CD4-positive, alpha-beta memory T cell (primary cell): ENCODE measurements around the gene LZTS3. TPM values are rescaled to one million over a fixed set of nuclear protein-coding genes. Genes with fewer than 3 reads are reported as not detected.

ENCODE experiments used
- CTCF ChIA-PET: fragments of 350-600 bp; sonication (Branson Sonifier 250); formaldehyde crosslinking; loops from one replicate; lab custom pipeline; 2021; ENCODE audit warnings: inconsistent platforms; ENCODE audit not compliant: partially characterized antibody; lab: Charles Lee
- POLR2A ChIA-PET: fragments of 350-600 bp; sonication (Branson Sonifier 250); formaldehyde crosslinking; loops from one replicate; lab custom pipeline; 2021; ENCODE audit not compliant: partially characterized antibody; lab: Charles Lee
- DNase-seq, 5 donors: peaks; one replicate each; pipeline versions ENCODE4 v3.0.0 to v3.0.0-alpha.2; 2020 to 2022; ENCODE audit warnings: mixed read lengths in 1 of 5
- H3K27ac ChIP-seq: one replicate; pipeline ENCODE4 v1.7.0; 2013; ENCODE audit warnings: low read depth, low read length
- H3K27me3 ChIP-seq: 2 replicates; pipeline ENCODE4 v1.7.0; 2013; ENCODE audit warnings: mild to moderate bottlenecking, low read length, moderate library complexity; ENCODE audit not compliant: insufficient read depth
- H3K36me3 ChIP-seq: 2 replicates; pipeline ENCODE4 v1.7.0; 2013; ENCODE audit warnings: mild to moderate bottlenecking, low read length, moderate library complexity; ENCODE audit not compliant: insufficient read depth
- H3K4me1 ChIP-seq: 2 replicates; pipeline ENCODE4 v1.7.0; 2013; ENCODE audit warnings: mild to moderate bottlenecking, low read length, moderate library complexity; ENCODE audit not compliant: insufficient read depth
- H3K4me3 ChIP-seq, 2 donors: one replicate each; pipeline ENCODE4 v1.7.0; 2013; ENCODE audit warnings: low read length in 2 of 2, mild to moderate bottlenecking in 1 of 2
- H3K9me3 ChIP-seq, 2 donors: one replicate each; pipeline ENCODE4 v1.7.0; 2013; ENCODE audit warnings: low read length in 2 of 2, control low read depth in 1 of 2; ENCODE audit not compliant: control insufficient read depth in 1 of 2
- H3K27ac Mint-ChIP-seq, 7 donors: one replicate each; pipeline ENCODE4 v1.8.0; 2020 to 2021; ENCODE audit warnings: mixed read lengths in 7 of 7, mild to moderate bottlenecking in 6 of 7, inconsistent platforms in 3 of 7, moderate library complexity in 3 of 7
- H3K27me3 Mint-ChIP-seq, 2 donors: one replicate each; pipeline ENCODE4 v1.8.0; 2020 to 2021; ENCODE audit warnings: mixed read lengths in 2 of 2
- H3K36me3 Mint-ChIP-seq, 2 donors: one replicate each; pipeline ENCODE4 v1.8.0; 2020 to 2021; ENCODE audit warnings: mixed read lengths in 2 of 2, inconsistent platforms in 1 of 2, mild to moderate bottlenecking in 1 of 2
- H3K4me1 Mint-ChIP-seq, 4 donors: one replicate each; pipeline ENCODE4 v1.8.0; 2020 to 2021; ENCODE audit warnings: mixed read lengths in 4 of 4, mild to moderate bottlenecking in 1 of 4
- H3K4me3 Mint-ChIP-seq, 8 donors: one replicate each; pipeline ENCODE4 v1.8.0; 2020 to 2021; ENCODE audit warnings: mixed read lengths in 8 of 8, mild to moderate bottlenecking in 7 of 8, moderate library complexity in 6 of 8, inconsistent platforms in 3 of 8
- H3K9me3 Mint-ChIP-seq, 8 donors: one replicate each; pipeline ENCODE4 v1.8.0; 2020 to 2021; ENCODE audit warnings: mixed read lengths in 8 of 8, mild to moderate bottlenecking in 5 of 8, inconsistent platforms in 3 of 8, moderate library complexity in 1 of 8
- intact Hi-C: fragments of 100-400 bp; cut with micrococcal nuclease; formaldehyde crosslinking; loops from one replicate; pipeline ENCODE4 v1.15.1; 2023
- polyA plus RNA-seq, 2 donors: library from polyadenylated mRNA; unstranded; fragments of 300-500 nt; fragmentation: Illumina TruSeq; gene quantifications; one replicate each; pipeline ENCODE4 v1.2.3, GENCODE V29; 2021
- total RNA-seq, 2 experiments: library from RNA; stranded (reverse); gene quantifications; one replicate each; pipeline ENCODE4 v1.2.3, GENCODE V29; 2021

The LZTS3 gene
- total and polyA plus RNA-seq, 4 experiments from 2014 or later: 0.78 to 7.9 (median 3.9) TPM

GRCh38 chr20:3163099-3164042 is 10.0 kb downstream of the LZTS3 start:
- Histone ChIP-seq H3K36me3 (no peaks in the 10 kb centered on the region), H3K9me3 (no peaks in the 10 kb centered on the region), H3K27ac (no peak overlapping the region), H3K4me3 (no peak overlapping the region), H3K4me1 (peaks cover 15% of the 10 kb centered on the region), H3K27me3 (peaks cover 7% of the 10 kb centered on the region)
- peaks cover 0 to 3% (median 0%) of the 10 kb centered on the region in 8 donors for H3K9me3 Mint-ChIP-seq
- intact Hi-C loops: no loop called here
- peak overlapping the region in 2 of 8 donors; percentile 2 to 52 for H3K4me3 Mint-ChIP-seq
- CTCF ChIA-PET: interaction anchor here (1.3 kb wide), 1 partner anchor 55 kb away, joined by 3 read pairs; no protein-coding TSS in a partner anchor
- peaks cover under 1 to 6% of the 10 kb centered on the region in 2 donors for H3K27me3 Mint-ChIP-seq
- H3K27ac Mint-ChIP-seq: peak overlapping the region in 3 of 7 donors; percentile 7 to 44 (median 42)
- peaks cover 11 to 22% (median 13%) of the 10 kb centered on the region in 4 donors for H3K4me1 Mint-ChIP-seq
- H3K36me3 Mint-ChIP-seq: peaks cover 0 to 8% of the 10 kb centered on the region in 2 donors
- POLR2A ChIA-PET: interaction anchor here (1.1 kb wide), 1 partner anchor 9 kb away, joined by 3 read pairs; no protein-coding TSS in a partner anchor
- DNase-seq: no peak

GRCh38 chr20:3162080-3162611 is 11.2 kb downstream of the LZTS3 start:
- Histone ChIP-seq H3K9me3 (no peaks in the 10 kb centered on the region), H3K27me3 (peaks cover 2% of the 10 kb centered on the region), H3K4me1 (peaks cover 26% of the 10 kb centered on the region), H3K36me3 (no peaks in the 10 kb centered on the region), H3K4me3 (no peak overlapping the region), H3K27ac (no peak overlapping the region)
- H3K9me3 Mint-ChIP-seq: peaks cover 0 to 3% (median 0%) of the 10 kb centered on the region in 8 donors
- intact Hi-C loops: no loop called here
- ChIA-PET CTCF (interaction anchor here (1.3 kb wide), 1 partner anchor 57 kb away, joined by 3 read pairs; no protein-coding TSS in a partner anchor), POLR2A (interaction anchor here (1.3 kb wide), 1 partner anchor 41 kb away, joined by 3 read pairs; no protein-coding TSS in a partner anchor)
- H3K36me3 Mint-ChIP-seq: peaks cover 0 to 12% of the 10 kb centered on the region in 2 donors
- H3K4me1 Mint-ChIP-seq: peaks cover 21 to 34% (median 24%) of the 10 kb centered on the region in 4 donors
- H3K4me3 Mint-ChIP-seq: peak overlapping the region in 5 of 8 donors; percentile 4 to 71 (median 39)
- no peak for DNase-seq
- peaks cover 0 to 3% of the 10 kb centered on the region in 2 donors for H3K27me3 Mint-ChIP-seq
- peak overlapping the region in 2 of 7 donors; percentile 27 to 98 for H3K27ac Mint-ChIP-seq

- H3K4me3 ChIP-seq: no peak overlapping the region
- H3K36me3 ChIP-seq: no peaks in the 10 kb centered on the region
- H3K27me3 ChIP-seq: no peaks in the 10 kb centered on the region
- POLR2A ChIA-PET: interaction anchor here (1.1 to 1.5 kb wide), 4 partner anchors 11 to 108 kb away, joined by 3 to 8 read pairs (median 3); no protein-coding TSS in a partner anchor
- peaks cover 32% of the 10 kb centered on the region for H3K4me1 ChIP-seq
- CTCF ChIA-PET: interaction anchor here (1.2 to 1.6 kb wide), 2 partner anchors 10 to 58 kb away, joined by 3 to 9 read pairs; no protein-coding TSS in a partner anchor
- intact Hi-C loops: no loop called here
- Mint-ChIP-seq H3K4me1 (peaks cover 28 to 40% (median 30%) of the 10 kb centered on the region in 4 donors), H3K27ac (peak overlapping the region in 5 of 7 donors; percentile 8 to 98 (median 41)), H3K4me3 (peak overlapping the region in 7 of 8 donors; percentile 27 to 74 (median 57)), H3K27me3 (peaks cover 0 to 3% of the 10 kb centered on the region in 2 donors), H3K36me3 (peaks cover 0 to 16% of the 10 kb centered on the region in 2 donors), H3K9me3 (peaks cover 0 to 3% (median 0%) of the 10 kb centered on the region in 8 donors)
- DNase-seq: no peak
- no peaks in the 10 kb centered on the region for H3K9me3 ChIP-seq
- H3K27ac ChIP-seq: no peak overlapping the region
Measured at GRCh38 chr20:3161316-3162079, 11.9 kb downstream of the LZTS3 start.

- no peak for DNase-seq
- peaks cover 42% of the 10 kb centered on the region for H3K4me1 ChIP-seq
- peak overlapping the region; percentile 91 for H3K27ac ChIP-seq
- H3K4me3 Mint-ChIP-seq: peak overlapping the region; percentile 21 to 97 (median 46)
- H3K27ac Mint-ChIP-seq: peak overlapping the region in 2 of 7 donors; percentile 41 to 98
- peaks cover 34 to 50% (median 40%) of the 10 kb centered on the region in 4 donors for H3K4me1 Mint-ChIP-seq
- H3K27me3 ChIP-seq: no peaks in the 10 kb centered on the region
- POLR2A ChIA-PET: interaction anchor here (1.0 to 4.5 kb wide), 13 partner anchors 12 to 495 kb away, joined by 3 to 29 read pairs (median 4); partner anchors contain the start of genes ITPA and SLC4A11
- intact Hi-C loops: no loop called here
- H3K4me3 ChIP-seq: peak overlapping the region in 1 of 2 donors; percentile 72
- H3K9me3 ChIP-seq: no peaks in the 10 kb centered on the region
- H3K36me3 Mint-ChIP-seq: peaks cover 0 to 21% of the 10 kb centered on the region in 2 donors
- no peaks in the 10 kb centered on the region for H3K27me3 Mint-ChIP-seq
- CTCF ChIA-PET: interaction anchor here (1.2 to 1.6 kb wide), 4 partner anchors 11 to 59 kb away, joined by 3 to 9 read pairs (median 3); no protein-coding TSS in a partner anchor
- H3K36me3 ChIP-seq: no peaks in the 10 kb centered on the region
- peaks cover 0 to 3% (median 0%) of the 10 kb centered on the region in 8 donors for H3K9me3 Mint-ChIP-seq
Measured at GRCh38 chr20:3160418-3160817, 12.9 kb downstream of the LZTS3 start.

- no peaks in the 10 kb centered on the region for H3K27me3 ChIP-seq
- no peaks in the 10 kb centered on the region for H3K9me3 ChIP-seq
- Mint-ChIP-seq H3K27me3 (no peaks in the 10 kb centered on the region), H3K4me3 (peak overlapping the region; percentile 89 to 98 (median 96)), H3K27ac (peak overlapping the region; percentile 95 to 99 (median 98)), H3K9me3 (peaks cover 0 to 3% (median 0%) of the 10 kb centered on the region in 8 donors), H3K36me3 (peaks cover 2 to 24% of the 10 kb centered on the region in 2 donors), H3K4me1 (peaks cover 36 to 55% (median 47%) of the 10 kb centered on the region in 4 donors)
- peak overlapping the region; percentile 91 for H3K27ac ChIP-seq
- ChIA-PET POLR2A (interaction anchor here (1.0 to 4.5 kb wide), 10 partner anchors 9 to 66 kb away, joined by 3 to 29 read pairs (median 5); partner anchors contain the start of gene ITPA), CTCF (interaction anchor here (1.4 kb wide), 2 partner anchors 13 to 45 kb away, joined by 3 read pairs; no protein-coding TSS in a partner anchor)
- H3K4me3 ChIP-seq: peak overlapping the region; percentile 72 to 98
- no peaks in the 10 kb centered on the region for H3K36me3 ChIP-seq
- DNase-seq: peak in 3 of 5 donors; percentile 15 to 34 (median 19)
- intact Hi-C loops: loop anchor here (1.0 kb wide), 2 partner anchors 14 to 45 kb away; partner anchors contain the start of genes DDRGK1 and LZTS3
- peaks cover 47% of the 10 kb centered on the region for H3K4me1 ChIP-seq
Measured at GRCh38 chr20:3158968-3159431, 14.3 kb downstream of the LZTS3 start.

- Histone ChIP-seq H3K27me3 (no peaks in the 10 kb centered on the region), H3K9me3 (no peaks in the 10 kb centered on the region), H3K4me3 (peak overlapping the region; percentile 8 to 24), H3K36me3 (no peaks in the 10 kb centered on the region), H3K4me1 (peaks cover 54% of the 10 kb centered on the region), H3K27ac (peak overlapping the region; percentile 30)
- Mint-ChIP-seq H3K27ac (peak overlapping the region; percentile 81 to 98 (median 82)), H3K4me1 (peaks cover 43 to 66% (median 57%) of the 10 kb centered on the region in 4 donors), H3K4me3 (peak overlapping the region; percentile 71 to 98 (median 82)), H3K27me3 (no peaks in the 10 kb centered on the region), H3K9me3 (peaks cover 0 to 3% (median 0%) of the 10 kb centered on the region in 8 donors), H3K36me3 (peaks cover 8 to 32% of the 10 kb centered on the region in 2 donors)
- CTCF ChIA-PET: interaction anchor here (1.0 to 1.9 kb wide), 7 partner anchors 10 to 159 kb away, joined by 3 to 9 read pairs (median 5); no protein-coding TSS in a partner anchor
- no peak for DNase-seq
- POLR2A ChIA-PET: interaction anchor here (0.7 to 4.5 kb wide), 15 partner anchors 13 to 506 kb away, joined by 3 to 29 read pairs (median 3); partner anchors contain the start of genes ITPA, LZTS3, MRPS26 and NOP56
- intact Hi-C loops: loop anchor here (1.0 kb wide), 1 partner anchor 40 kb away; no protein-coding TSS in a partner anchor
Measured at GRCh38 chr20:3157817-3158216, 15.5 kb downstream of the LZTS3 start.
